Ascending aorta (tissue), 2 donors: ENCODE results near the gene PCSK9. TPM values are rescaled to one million over a fixed set of nuclear protein-coding genes. Genes with fewer than 3 reads are reported as not detected.

Experiments used
- DNase-seq, 2 donors: peaks; one replicate each; pipeline ENCODE4 v3.0.0-alpha.2; 2019; ENCODE audit warnings: low spot score in 2 of 2
- H3K27ac ChIP-seq, 2 donors: fragments of 200-600 bp; sonication (generic); one replicate each; pipeline ENCODE4 v1.5.1; 2016 to 2017; ENCODE audit warnings: mild to moderate bottlenecking in 1 of 2
- H3K27me3 ChIP-seq: fragments of 200-600 bp; sonication (generic); one replicate; pipeline ENCODE4 v1.5.1; 2017
- H3K36me3 ChIP-seq, 2 donors: fragments of 200-600 bp; sonication (generic); one replicate each; pipeline ENCODE4 v1.5.1; 2016
- H3K4me1 ChIP-seq, 2 donors: fragments of 200-600 bp; sonication (generic); one replicate each; pipeline ENCODE4 v1.5.1; 2016 to 2017; ENCODE audit warnings: mild to moderate bottlenecking in 1 of 2
- H3K4me3 ChIP-seq, 2 donors: fragments of 200-600 bp; sonication (generic); one replicate each; pipeline ENCODE4 v1.5.1; 2016 to 2017; ENCODE audit warnings: mild to moderate bottlenecking in 1 of 2
- H3K9me3 ChIP-seq, 2 donors: fragments of 200-600 bp; sonication (generic); one replicate each; pipeline ENCODE4 v1.5.1; 2016
- intact Hi-C: fragments of 100-400 bp; cut with DNase I; formaldehyde crosslinking; loops from one replicate; pipeline ENCODE4 v1.15.1; 2023
- total RNA-seq: library from RNA; depleted of rRNA; stranded (reverse); fragments of >200 nt; gene quantifications from one replicate; pipeline ENCODE4 v1.1.0, GENCODE V29; 2016
- TF ChIP-seq, protein P1 (sequence below), 3 experiments: fragments of 200-600 bp in 2 of 3; fragments of 450-650 bp in 1 of 3; sonication (generic) in 2 of 3; IDR thresholded peaks; one replicate each; pipeline ENCODE4 v1.5.1; 2016 to 2019; ENCODE audit warnings: antibody characterized with exemption in 3 of 3, mild to moderate bottlenecking in 1 of 3, moderate library complexity in 1 of 3

Gene PCSK9
- total RNA-seq, 1 donor from 2014 or later: not detected

DNA sequence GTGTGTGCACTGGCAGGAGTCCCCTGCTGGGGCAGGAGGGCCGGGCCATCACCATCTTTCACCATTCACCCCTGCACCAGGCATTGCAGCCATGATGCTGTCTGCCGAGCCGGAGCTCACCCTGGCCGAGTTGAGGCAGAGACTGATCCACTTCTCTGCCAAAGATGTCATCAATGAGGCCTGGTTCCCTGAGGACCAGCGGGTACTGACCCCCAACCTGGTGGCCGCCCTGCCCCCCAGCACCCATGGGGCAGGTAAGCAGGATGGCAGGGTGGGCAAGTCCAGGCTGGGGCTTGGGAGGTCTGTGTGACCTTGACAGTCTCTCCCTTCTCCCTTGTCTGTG lies 18.6 kb downstream of the PCSK9 start:
- intact Hi-C loops: no loop called here
- DNase-seq: peak in 1 of 2 donors; percentile 55

DNA sequence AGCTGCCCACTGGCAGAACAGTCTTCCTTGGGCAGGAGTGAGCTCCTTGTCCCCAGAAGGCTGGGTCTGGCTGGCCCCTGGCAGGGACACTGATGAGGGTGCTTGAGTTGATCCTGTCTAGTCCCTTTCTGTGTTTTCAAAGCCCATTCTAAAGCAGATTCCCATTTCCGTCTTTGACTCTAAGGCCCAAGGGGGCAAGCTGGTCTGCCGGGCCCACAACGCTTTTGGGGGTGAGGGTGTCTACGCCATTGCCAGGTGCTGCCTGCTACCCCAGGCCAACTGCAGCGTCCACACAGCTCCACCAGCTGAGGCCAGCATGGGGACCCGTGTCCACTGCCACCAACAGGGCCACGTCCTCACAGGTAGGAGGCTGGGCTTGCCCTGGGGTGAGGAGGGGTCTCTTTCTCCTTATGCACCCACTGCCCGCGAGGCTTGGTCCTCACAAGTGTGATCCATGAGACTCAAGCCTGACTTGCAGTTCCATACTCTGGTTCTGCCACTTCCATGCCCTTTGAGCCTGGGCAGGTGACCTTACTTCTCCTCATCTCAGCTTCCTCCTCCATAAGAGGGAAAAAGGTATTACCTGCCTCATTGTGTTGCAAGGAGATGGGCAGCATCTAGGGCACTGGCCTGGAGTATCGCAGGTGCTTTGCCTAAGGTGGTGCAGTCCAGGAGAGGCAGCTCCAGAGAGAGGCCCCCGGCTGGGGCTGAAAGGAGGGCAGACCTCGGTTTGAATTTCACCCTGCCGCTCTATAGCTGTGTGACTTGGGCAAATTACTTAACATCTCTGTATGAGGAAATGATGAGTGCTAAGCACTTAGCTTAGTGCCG lies 20.2 kb downstream of the PCSK9 start:
- Histone ChIP-seq H3K9me3 (no peaks in the 10 kb centered on the region), H3K27ac (no peak overlapping the region), H3K36me3 (no peaks in the 10 kb centered on the region), H3K27me3 (no peaks in the 10 kb centered on the region), H3K4me3 (no peak overlapping the region), H3K4me1 (peaks cover 0 to 6% of the 10 kb centered on the region in 2 donors)
- intact Hi-C loops: no loop called here
- DNase-seq: peak in 1 of 2 donors; percentile 48
- TF ChIP-seq, protein P1, sequence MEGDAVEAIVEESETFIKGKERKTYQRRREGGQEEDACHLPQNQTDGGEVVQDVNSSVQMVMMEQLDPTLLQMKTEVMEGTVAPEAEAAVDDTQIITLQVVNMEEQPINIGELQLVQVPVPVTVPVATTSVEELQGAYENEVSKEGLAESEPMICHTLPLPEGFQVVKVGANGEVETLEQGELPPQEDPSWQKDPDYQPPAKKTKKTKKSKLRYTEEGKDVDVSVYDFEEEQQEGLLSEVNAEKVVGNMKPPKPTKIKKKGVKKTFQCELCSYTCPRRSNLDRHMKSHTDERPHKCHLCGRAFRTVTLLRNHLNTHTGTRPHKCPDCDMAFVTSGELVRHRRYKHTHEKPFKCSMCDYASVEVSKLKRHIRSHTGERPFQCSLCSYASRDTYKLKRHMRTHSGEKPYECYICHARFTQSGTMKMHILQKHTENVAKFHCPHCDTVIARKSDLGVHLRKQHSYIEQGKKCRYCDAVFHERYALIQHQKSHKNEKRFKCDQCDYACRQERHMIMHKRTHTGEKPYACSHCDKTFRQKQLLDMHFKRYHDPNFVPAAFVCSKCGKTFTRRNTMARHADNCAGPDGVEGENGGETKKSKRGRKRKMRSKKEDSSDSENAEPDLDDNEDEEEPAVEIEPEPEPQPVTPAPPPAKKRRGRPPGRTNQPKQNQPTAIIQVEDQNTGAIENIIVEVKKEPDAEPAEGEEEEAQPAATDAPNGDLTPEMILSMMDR (IDR thresholded peaks at IDR 0.05): no peak

More for the DNA sequence above, 18.6 kb downstream of the PCSK9 start:
- no peaks in the 10 kb centered on the region for H3K36me3 ChIP-seq
- H3K9me3 ChIP-seq: no peaks in the 10 kb centered on the region
- H3K4me1 ChIP-seq: peaks cover 0 to 6% of the 10 kb centered on the region in 2 donors
- H3K27me3 ChIP-seq: no peaks in the 10 kb centered on the region
- TF ChIP-seq, protein P1 (IDR thresholded peaks at IDR 0.05): no peak
- H3K4me3 ChIP-seq: no peak overlapping the region
- no peak overlapping the region for H3K27ac ChIP-seq

DNA sequence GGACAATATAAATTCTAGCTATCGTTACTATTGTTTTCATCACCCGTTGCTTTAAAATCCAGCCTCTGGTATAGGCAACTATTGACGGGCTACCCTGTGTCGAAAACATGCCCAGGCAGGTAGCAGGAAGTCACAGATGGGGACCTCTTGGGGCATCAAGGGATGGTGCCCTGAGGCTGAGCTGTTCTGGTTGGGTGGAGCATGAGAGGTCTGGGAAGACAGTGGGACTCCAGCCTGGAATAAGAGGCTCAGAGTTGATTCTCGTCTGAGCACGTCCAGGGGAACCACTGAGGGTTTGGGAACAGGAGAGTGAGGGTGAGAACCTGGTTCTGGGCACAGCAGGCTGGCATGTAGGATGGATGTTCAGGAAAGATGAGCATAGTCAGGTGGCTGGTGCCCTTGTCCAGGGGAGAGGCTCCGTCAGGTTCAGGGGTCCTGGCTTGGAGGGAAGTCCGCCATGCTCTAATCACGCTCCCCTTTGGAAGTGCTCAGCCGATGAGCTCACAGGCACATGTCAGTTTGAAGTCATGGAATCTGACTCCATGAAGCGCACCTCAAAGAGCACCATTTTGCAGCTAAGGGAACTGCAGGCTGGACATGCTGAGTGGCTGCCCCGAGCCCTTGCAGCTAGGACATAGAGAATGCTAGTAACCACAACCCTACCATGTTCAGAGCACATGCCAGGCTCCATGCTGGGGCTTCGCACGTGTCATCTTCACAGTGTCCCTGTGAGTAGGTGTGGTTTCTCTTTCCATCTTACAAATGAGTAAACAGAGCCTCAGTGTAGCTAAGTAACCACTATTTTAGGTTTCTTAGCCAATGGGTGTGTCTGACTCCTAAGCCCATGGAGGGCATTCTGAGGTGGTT lies 21.0 kb downstream of the PCSK9 start:
- no peak overlapping the region for H3K27ac ChIP-seq
- no peak overlapping the region for H3K4me3 ChIP-seq
- intact Hi-C loops: no loop called here
- DNase-seq: no peak
- TF ChIP-seq, protein P1 (IDR thresholded peaks at IDR 0.05): no peak
- H3K27me3 ChIP-seq: no peaks in the 10 kb centered on the region
- H3K36me3 ChIP-seq: no peaks in the 10 kb centered on the region
- no peaks in the 10 kb centered on the region for H3K9me3 ChIP-seq
- peaks cover 0 to 12% of the 10 kb centered on the region in 2 donors for H3K4me1 ChIP-seq

DNA sequence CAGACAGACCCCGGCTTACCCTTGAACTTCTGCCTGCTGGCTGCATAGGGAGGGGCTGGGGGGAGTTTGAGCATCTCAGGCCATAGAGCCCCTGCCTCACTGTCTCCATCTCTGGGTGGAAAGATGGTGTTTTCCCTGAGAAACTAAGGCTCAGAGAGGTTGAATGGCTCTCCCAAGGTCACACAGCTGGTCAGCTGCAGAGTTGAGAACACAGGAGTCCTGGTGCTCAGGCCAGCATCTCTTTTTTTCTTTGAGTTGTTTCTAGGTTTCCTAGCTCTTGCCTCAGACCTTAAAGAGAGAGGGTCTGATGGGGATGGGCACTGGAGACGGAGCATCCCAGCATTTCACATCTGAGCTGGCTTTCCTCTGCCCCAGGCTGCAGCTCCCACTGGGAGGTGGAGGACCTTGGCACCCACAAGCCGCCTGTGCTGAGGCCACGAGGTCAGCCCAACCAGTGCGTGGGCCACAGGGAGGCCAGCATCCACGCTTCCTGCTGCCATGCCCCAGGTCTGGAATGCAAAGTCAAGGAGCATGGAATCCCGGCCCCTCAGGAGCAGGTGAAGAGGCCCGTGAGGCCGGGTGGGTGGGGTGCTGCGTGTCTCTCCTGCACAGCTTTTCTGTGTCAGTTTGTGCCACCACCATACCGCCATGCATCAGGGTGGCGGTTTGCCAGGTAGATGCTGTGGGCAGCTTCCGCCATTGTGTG lies 21.8 kb downstream of the PCSK9 start:
- Histone ChIP-seq H3K4me1 (peaks cover 0 to 14% of the 10 kb centered on the region in 2 donors), H3K4me3 (no peak overlapping the region), H3K27ac (peak overlapping the region in 1 of 2 donors; percentile 70), H3K27me3 (no peaks in the 10 kb centered on the region), H3K36me3 (no peaks in the 10 kb centered on the region), H3K9me3 (no peaks in the 10 kb centered on the region)
- intact Hi-C loops: no loop called here
- no peak for DNase-seq
- TF ChIP-seq, protein P1 (IDR thresholded peaks at IDR 0.05): no peak

DNA sequence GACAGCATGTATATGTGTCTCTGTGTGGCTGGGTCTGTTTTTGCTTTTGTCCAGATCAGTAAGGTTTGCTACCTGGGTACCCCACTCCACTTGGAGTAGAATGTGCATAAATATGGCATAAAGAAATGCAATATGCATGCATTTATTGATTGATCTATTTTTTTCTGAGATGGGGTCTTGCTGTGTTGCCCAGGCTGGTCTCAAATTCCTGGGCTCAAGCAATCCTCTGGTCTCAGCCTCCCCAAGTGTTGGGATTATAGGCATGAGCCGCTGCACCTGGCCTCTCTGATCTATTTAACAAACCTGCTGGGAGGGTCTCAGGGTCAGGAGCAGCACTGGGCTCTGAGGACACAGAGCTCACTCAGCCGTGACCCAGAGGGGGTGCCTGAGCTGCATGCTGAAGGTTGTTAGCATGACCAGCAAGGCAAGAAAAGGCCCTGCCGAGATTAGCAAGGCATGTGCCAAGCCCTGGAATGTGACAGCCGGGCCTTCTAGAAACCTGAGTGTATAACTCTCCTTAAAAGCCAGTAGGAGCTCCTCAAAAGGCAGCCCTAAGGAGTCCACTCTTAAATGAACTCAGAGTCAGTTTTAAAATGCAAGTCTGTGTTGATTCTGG lies 22.5 kb downstream of the PCSK9 start:
- H3K27ac ChIP-seq: peak overlapping the region; percentile 59 to 70
- intact Hi-C loops: no loop called here
- TF ChIP-seq, protein P1 (IDR thresholded peaks at IDR 0.05): no peak
- H3K27me3 ChIP-seq: no peaks in the 10 kb centered on the region
- H3K4me1 ChIP-seq: peaks cover 0 to 14% of the 10 kb centered on the region in 2 donors
- H3K4me3 ChIP-seq: no peak overlapping the region
- peaks cover 0 to 5% of the 10 kb centered on the region in 2 donors for H3K36me3 ChIP-seq
- H3K9me3 ChIP-seq: no peaks in the 10 kb centered on the region
- DNase-seq: no peak
